Tibial artery (tissue), 4 donors: Measurements from ENCODE around the gene SUGCT.
A peak's percentile ranks its signal among the peaks of the same experiment; 100 is the strongest.

Source experiments
- DNase-seq, 2 donors: peaks; one replicate each; pipeline ENCODE4 v3.0.0-alpha.2; 2019
- H3K27ac ChIP-seq, 2 donors: fragments of 200-600 bp; sonication (generic) in 1 of 2; 1 replicate in 1 of 2; 2 replicates in 1 of 2; pipeline ENCODE4 v1.5.1; 2018 to 2019; ENCODE audit warnings: mild to moderate bottlenecking in 1 of 2
- H3K27me3 ChIP-seq, 2 donors: fragments of 200-600 bp; sonication (generic) in 1 of 2; one replicate each; pipeline versions ENCODE4 v1.5.1 to v1.6.0; 2016 to 2019
- H3K36me3 ChIP-seq, 3 donors: fragments of 200-600 bp; sonication (generic) in 2 of 3; one replicate each; pipeline ENCODE4 v1.5.1; 2016 to 2019; ENCODE audit warnings: mild to moderate bottlenecking in 2 of 3
- H3K4me1 ChIP-seq, 4 donors: fragments of 200-600 bp; sonication (generic) in 2 of 4; 1 replicate in 3 of 4; 2 replicates in 1 of 4; pipeline ENCODE4 v1.5.1; 2016 to 2019
- H3K4me3 ChIP-seq, 2 donors: fragments of 200-600 bp; sonication (generic) in 1 of 2; 1 replicate in 1 of 2; 2 replicates in 1 of 2; pipeline ENCODE4 v1.5.1; 2018 to 2019; ENCODE audit warnings: mild to moderate bottlenecking in 2 of 2
- H3K9me3 ChIP-seq, 3 donors: fragments of 200-600 bp; sonication (generic) in 1 of 3; one replicate each; pipeline ENCODE4 v1.5.1; 2016 to 2019
- intact Hi-C: fragments of 100-400 bp; cut with DNase I; formaldehyde crosslinking; loops from one replicate; pipeline ENCODE4 v1.15.0; 2023; ENCODE audit warnings: low total_unique reads
- TF ChIP-seq, protein P1 (sequence below), 2 experiments: fragments of 200-600 bp in 1 of 2; fragments of 450-650 bp in 1 of 2; IDR thresholded peaks; one replicate each; pipeline ENCODE4 v1.5.1; 2017 to 2019; ENCODE audit warnings: antibody characterized with exemption in 2 of 2, mild to moderate bottlenecking in 1 of 2, moderate library complexity in 1 of 2

SUGCT gene

DNA sequence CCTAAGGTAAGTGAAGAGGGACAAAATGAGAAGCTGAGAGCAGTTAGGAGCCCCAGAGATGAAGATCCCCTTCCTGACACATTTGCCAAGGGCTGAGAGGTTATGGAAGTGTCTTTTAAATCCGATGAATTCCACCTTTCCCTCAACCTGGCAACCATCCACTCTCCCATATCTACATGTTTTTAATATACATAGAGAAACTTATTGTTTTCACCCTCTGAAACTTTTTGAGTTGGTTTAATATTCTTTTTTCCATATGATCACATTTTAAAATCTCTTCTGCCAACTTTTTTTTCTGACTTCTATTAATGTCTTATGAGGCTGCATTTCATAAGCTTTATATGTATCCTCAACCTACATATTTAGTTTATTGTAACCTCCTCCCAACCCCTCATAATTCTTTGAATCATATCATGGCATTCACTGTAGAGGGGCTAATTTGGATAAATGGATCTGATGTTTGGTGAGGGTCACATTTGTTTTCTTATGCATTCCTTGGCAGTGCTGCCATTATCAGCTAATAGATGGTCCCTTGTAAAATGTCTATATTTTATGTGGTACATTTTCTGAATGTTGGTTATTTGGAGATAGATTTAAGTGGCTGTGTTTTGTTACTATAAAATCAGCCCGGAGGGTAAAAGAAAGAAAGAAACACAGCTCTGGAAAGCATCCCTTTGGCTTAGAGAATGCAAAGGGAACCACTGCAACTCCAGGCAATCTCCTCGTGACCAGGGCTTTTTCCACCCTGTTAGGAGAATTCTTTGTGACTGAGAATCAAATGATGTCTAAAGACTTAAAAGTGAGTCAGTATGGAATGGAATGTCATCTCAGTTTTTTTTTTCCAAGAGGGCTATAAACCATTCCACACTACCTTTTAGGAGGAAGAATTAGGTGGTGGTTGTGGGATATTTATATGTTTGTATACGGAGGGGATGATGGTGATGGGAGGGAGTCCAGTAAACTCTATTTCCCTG, 334.4 kb downstream of the SUGCT start:
- TF ChIP-seq, protein P1, sequence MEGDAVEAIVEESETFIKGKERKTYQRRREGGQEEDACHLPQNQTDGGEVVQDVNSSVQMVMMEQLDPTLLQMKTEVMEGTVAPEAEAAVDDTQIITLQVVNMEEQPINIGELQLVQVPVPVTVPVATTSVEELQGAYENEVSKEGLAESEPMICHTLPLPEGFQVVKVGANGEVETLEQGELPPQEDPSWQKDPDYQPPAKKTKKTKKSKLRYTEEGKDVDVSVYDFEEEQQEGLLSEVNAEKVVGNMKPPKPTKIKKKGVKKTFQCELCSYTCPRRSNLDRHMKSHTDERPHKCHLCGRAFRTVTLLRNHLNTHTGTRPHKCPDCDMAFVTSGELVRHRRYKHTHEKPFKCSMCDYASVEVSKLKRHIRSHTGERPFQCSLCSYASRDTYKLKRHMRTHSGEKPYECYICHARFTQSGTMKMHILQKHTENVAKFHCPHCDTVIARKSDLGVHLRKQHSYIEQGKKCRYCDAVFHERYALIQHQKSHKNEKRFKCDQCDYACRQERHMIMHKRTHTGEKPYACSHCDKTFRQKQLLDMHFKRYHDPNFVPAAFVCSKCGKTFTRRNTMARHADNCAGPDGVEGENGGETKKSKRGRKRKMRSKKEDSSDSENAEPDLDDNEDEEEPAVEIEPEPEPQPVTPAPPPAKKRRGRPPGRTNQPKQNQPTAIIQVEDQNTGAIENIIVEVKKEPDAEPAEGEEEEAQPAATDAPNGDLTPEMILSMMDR (IDR thresholded peaks at IDR 0.05), result no peak
- Histone ChIP-seq H3K27me3 (no peaks in the 10 kb centered on the region), H3K36me3 (no peaks in the 10 kb centered on the region), H3K4me3 (no peak overlapping the region), H3K4me1 (peaks cover 0 to 55% (median 6%) of the 10 kb centered on the region in 4 donors), H3K27ac (peak overlapping the region; percentile 69 to 84), H3K9me3 (no peaks in the 10 kb centered on the region)
- DNase-seq, result peak in 1 of 2 donors; percentile 45
- intact Hi-C loops, result no loop called here

DNA sequence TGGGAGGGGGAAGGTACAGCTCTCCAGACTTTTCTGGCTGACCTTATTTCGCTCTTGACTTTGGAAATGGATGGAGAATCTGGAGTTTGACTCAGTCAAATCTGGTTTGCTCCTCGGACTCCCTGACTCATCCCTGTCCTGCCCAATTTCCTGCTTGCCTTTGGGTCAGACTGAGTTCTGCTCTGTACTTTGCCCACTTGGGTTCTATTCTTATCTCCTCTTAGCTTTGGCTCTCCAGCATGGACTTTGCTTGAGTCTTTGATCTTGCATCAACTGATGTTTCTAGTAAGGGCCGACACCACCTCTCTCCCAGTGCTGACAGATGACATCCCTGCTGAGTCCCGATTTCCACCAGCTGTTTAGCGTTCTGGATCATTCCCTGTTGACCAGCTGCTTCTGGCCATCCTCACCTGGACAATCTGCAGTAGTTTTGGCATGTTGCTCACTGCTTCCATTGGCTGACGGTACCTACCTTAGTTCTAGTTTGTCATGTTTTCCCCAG, 335.3 kb downstream of the SUGCT start:
- H3K4me1 ChIP-seq, result peaks cover 0 to 54% (median 6%) of the 10 kb centered on the region in 4 donors
- H3K9me3 ChIP-seq, result no peaks in the 10 kb centered on the region
- DNase-seq, result peak in 1 of 2 donors; percentile 24
- TF ChIP-seq, protein P1 (IDR thresholded peaks at IDR 0.05), result no peak
- H3K4me3 ChIP-seq, result peak overlapping the region; percentile 8 to 25
- no peaks in the 10 kb centered on the region for H3K27me3 ChIP-seq
- no peaks in the 10 kb centered on the region for H3K36me3 ChIP-seq
- H3K27ac ChIP-seq, result peak overlapping the region; percentile 69 to 84
- intact Hi-C loops, result no loop called here

DNA sequence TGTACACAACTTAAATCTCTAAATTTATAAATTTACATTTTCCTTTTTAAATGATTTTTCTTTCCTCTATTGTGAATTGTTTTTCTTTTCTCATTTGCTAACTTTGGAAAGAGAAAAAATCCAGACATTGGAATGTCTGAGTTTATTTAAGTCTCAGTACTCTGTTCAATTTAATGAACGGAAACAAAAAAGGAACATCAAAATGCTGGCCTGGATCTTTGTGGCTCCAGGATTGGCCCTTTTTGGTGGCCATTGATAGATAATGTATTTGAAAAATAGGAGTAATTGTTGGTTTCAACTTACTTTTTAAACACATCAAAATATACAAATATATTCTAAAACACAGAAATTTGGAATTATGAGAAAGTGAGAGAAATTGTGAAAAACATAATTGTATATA, 336.0 kb downstream of the SUGCT start:
- Histone ChIP-seq H3K27me3 (no peaks in the 10 kb centered on the region), H3K27ac (peak overlapping the region; percentile 69 to 84), H3K9me3 (no peaks in the 10 kb centered on the region), H3K4me1 (peaks cover 0 to 54% (median 6%) of the 10 kb centered on the region in 4 donors), H3K4me3 (peak overlapping the region in 1 of 2 donors; percentile 25), H3K36me3 (no peaks in the 10 kb centered on the region)
- TF ChIP-seq, protein P1 (IDR thresholded peaks at IDR 0.05), result no peak
- DNase-seq, result no peak
- intact Hi-C loops, result no loop called here

DNA sequence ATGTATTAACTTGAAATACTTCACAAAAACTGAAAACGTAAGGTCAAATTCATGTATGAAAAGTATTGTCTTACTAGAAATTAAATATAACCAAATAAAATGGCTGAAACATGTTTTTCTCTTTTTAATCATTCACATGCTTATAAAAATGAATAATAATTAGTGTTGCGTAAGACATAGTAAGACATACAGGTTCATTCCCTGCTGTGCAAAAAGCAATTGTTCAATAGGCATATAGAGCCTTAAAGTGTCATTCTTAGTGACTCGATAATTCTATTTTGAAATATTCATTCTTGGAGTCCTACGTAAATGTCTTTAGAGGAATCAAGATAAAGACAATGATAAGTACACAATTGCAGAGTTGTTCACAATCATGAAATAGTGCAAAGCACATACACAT, 337.1 kb downstream of the SUGCT start:
- H3K36me3 ChIP-seq, result no peaks in the 10 kb centered on the region

DNA sequence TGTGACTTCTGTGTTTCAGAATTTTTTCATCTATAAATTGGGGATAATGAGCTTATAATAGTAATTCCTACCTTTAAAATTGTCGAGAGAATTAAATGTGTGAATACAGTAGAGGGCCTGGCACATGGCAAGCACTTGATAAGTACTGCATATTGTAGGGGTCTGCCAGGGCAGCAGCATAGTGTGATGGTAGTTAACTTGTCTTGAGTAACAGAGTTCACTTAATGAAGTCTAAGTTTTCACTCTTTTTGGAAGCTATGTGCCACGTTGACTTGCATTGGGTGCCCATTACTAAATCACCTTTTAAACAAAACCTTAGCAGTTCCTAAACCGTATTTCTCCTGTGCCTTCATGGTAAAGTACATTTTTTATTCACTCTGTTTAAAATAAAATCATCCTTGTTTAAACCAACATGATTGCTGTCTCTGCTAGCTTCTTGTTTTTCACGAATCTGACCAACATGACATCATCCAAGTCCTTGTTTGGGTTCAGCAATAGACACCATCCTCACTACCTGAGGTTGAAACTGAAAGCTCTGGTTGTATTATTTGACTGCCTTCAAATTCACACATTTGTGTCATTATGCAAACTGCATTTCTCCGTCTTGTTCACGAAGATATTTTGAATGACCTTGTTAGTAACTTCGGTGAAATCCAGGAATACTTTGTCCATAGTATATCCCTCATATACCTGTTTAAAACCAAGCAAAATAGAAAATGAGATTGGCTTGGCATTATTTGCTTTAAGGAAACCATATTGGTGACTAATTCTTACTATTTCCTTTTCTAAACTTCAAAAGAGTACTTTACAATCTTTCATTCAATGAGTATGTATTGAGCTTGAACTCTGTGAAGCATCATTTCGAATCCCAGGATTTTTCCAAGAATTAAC, 340.2 kb downstream of the SUGCT start:
- Histone ChIP-seq H3K27me3 (no peaks in the 10 kb centered on the region), H3K36me3 (no peaks in the 10 kb centered on the region), H3K4me1 (peaks cover 0 to 22% (median 0%) of the 10 kb centered on the region in 4 donors), H3K4me3 (no peak overlapping the region), H3K27ac (no peak overlapping the region), H3K9me3 (no peaks in the 10 kb centered on the region)
- TF ChIP-seq, protein P1 (IDR thresholded peaks at IDR 0.05), result no peak
- no peak for DNase-seq
- intact Hi-C loops, result no loop called here

More for the DNA sequence above, 337.1 kb downstream of the SUGCT start:
- Histone ChIP-seq H3K4me1 (peaks cover 0 to 52% (median 6%) of the 10 kb centered on the region in 4 donors), H3K4me3 (no peak overlapping the region), H3K27me3 (no peaks in the 10 kb centered on the region), H3K9me3 (no peaks in the 10 kb centered on the region), H3K27ac (no peak overlapping the region)
- no peak for DNase-seq
- intact Hi-C loops, result no loop called here
- TF ChIP-seq, protein P1 (IDR thresholded peaks at IDR 0.05), result no peak
